ENCODE measurements around the gene KRT80.

KRT80 gene

GRCh38 chr12:52151153-52151836, 40.5 kb downstream of the KRT80 start:
- DNase-seq = no peak

GRCh38 chr12:52149651-52150241, 42.1 kb downstream of the KRT80 start:
- DNase-seq = no peak

DNA sequence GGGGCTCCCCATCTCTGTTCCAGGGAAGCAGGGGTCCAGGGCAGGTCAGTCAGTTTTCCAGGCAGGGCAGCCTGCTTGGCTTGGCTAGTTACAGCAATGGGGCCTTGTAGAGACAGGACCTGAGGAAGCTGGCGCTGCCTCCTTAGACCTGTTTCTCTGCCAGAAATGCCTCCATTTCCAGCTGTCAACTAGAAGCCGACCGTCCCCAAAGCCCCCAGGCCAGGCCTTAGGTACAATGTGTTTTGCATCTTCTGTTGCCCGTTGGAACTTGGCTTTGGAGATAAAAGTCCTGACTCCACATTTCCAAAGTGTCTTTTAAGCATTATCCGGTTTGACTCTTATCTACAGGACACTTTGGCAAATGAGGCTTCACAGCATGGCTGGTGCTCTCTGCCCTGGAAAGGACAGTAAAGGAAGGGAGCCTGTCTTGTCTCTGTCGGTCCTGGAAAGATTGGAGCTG, 42.6 kb downstream of the KRT80 start:
- DNase-seq = no peak

- no peak for DNase-seq
Measured at GRCh38 chr12:52148464-52149181, 43.2 kb downstream of the KRT80 start.

DNA sequence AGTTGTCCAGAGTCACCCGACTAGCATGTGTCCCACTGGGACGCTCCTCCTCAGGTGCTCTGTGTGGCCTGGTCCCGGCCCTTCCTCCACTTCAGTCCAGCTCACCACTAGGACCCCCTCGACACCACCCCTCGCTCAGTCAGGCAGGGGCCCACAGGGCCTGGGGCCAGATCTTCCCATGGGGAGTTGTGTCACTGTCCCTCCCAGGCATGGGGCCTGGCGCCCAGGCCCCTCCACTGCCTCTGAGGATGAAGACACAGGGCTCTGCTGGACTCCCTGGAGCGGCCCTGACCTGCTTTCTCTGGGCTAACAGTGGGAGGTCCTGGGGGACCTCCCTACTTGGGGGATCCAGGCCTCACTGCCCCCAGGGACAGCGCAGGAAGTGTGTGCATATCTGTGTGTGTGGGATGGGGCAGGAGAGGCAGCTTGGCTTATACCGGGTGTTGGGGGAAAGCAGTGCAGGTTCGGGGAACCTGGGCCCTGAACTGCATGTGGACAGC, 43.8 kb downstream of the KRT80 start:
- DNase-seq = no peak

DNA sequence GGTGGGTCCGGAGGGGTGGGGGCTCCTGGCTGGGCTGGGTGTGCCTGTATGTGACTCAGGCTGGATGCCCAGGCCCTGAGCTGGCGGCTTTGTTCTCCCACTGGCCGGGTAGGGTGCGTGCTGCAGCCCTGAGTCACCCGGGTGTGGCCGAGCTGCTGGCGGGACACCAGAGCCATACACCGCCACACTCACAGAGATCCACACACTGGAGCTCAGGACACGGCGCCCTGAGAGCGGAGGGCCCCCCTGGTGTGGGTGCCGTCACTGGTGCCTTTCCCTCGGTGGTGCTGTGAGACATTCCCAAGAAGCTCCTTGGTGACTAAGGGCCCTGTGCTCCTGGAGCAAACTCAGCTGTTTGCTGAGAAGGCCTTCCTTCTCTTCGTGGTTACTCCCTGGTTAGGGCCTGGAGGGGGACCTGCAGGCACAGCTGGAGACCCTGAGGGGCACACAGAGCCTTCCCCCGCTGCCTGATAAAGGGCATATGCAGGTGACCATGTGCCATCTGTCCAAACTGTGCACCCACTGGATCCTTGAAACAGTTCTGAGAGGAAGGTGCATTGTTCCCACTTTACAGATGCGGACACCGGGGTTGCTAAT, 44.3 kb downstream of the KRT80 start:
- DNase-seq = peak; percentile 67

GRCh38 chr12:52146822-52147366, 44.9 kb downstream of the KRT80 start:
- DNase-seq = no peak

- DNase-seq = no peak
Measured at GRCh38 chr12:52146089-52146821, 45.6 kb downstream of the KRT80 start.

DNA sequence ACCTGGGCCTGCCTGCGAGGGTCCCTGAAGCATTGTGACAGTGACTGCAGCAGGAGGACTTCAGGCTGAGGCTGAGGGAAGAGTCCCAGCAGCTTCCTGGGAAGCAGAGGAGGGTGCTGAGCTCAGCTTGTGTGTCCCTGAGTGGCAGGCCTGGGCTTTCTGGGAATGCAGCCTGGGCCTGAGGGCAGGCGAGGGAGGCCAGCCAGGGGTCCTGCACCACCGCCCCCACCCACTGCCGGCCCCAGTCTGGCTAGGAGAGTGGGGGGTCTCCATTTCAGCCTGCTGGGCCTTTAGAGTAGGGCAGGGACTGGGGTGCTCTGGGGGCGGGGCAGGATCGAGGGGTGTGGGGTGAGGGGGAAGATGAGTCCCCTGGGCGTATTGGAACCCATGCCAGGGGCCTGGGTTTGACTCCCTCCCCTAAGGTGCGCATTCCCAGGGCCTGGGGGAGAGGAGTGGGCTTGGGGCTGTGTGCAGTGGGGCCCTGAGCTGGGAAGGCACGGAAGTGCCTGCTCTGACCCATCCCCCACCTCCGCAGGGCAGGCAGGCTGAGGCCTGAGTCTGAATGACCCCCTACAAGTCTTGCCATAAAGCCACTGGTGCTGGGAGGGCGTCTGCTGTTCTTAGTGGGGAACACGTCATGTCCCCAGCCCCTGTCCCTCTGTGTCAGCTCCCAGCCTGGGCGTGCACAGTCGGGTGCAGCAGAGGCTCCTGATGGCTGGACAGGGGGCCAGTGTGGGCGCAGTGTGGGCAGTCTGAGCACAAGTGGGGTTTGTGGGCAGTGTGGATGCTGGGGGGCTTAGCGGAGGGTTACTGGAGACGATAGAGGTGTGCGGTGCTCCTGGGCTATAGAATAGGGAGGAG, 46.4 kb downstream of the KRT80 start:
- no peak for DNase-seq

GRCh38 chr12:52144512-52145227, 47.1 kb downstream of the KRT80 start:
- no peak for DNase-seq

GRCh38 chr12:52142431-52142830, 49.4 kb downstream of the KRT80 start:
- DNase-seq = no peak

DNA sequence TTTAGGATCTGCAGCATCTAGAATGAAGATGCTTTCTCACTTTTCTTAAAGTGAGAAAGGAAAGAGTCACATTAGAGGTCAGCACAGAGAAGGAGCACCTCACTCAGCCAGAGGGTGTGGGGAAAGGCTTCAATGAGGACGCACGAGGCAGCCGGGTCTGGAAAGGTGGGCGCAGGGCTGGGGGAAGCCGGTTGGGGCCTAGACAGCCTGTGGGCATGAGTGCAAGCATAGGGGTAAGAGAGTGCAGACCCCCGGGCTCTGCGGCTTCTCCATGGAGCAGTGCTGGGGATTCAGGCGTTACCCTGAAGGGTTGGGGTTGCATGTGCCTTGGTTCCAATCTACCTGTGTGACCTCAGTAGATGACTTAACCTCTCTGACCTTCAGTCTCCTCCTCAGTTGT, 49.9 kb downstream of the KRT80 start:
- no peak for DNase-seq

DNA sequence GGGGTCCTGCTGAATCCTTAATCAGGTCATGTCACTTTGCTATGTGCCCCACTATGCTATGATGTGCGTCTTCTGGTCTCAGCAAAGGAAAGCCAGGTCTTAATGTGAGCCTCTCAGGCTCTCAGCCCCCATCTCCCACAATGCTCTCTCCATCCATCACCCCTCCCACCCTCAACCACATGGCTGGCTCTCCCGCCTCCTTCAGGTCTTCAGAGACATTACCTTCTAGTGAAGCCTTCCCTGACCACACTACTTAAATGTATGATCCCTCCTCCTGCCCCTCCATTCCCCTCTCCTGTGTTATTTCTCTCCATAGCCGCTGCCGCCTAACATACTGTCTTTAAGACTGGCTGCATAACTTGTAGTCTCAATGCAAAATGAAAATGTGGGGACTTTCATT, 50.5 kb downstream of the KRT80 start:
- no peak for DNase-seq

DNA sequence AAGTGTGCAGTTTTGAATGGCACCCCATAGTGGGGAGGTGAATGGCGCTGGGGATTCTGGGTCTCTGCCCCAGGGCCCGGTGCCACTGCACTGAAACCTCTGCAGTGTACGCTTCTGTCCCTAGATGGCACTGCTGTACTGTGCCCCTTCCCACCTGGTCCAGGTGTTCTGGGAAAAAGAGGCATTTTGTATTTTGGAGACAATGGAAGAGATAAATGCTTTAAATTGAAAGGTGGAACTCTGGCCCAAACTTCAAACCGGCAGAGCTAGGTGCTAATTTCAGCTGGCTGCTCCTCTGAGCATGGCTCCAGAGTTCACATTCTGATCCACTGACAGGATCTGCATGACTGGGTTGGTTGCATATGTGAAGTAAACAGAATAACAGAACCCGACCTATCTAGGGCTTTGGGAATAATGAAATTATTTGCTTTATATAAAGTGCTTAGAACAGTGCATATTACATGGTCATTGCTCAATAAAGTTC, 52.2 kb downstream of the KRT80 start:
- DNase-seq = no peak

GRCh38 chr12:52139147-52139546, 52.7 kb downstream of the KRT80 start:
- DNase-seq = no peak

DNA sequence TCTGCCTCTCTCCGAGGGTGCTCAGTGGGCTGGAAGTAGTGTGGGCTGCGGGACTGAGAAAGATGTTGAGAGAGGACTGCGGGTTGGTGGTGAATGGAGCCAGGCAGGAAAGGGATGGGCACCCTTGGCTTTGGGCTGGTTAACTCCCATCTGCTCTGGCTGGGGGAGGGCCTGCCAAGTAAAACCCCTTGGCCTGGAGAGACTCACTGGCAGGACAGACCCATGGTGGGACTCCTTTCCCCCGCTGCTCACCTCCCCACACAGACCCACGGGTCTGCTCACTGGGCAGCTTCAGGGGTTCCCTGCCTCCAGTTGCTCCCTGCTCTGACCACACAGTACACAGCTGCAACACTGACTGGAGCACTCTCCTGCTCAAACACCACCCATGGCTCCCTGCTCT, 54.1 kb downstream of the KRT80 start:
- DNase-seq = no peak

- no peak for DNase-seq
Measured at GRCh38 chr12:52132754-52133161, 59.1 kb downstream of the KRT80 start.

DNA sequence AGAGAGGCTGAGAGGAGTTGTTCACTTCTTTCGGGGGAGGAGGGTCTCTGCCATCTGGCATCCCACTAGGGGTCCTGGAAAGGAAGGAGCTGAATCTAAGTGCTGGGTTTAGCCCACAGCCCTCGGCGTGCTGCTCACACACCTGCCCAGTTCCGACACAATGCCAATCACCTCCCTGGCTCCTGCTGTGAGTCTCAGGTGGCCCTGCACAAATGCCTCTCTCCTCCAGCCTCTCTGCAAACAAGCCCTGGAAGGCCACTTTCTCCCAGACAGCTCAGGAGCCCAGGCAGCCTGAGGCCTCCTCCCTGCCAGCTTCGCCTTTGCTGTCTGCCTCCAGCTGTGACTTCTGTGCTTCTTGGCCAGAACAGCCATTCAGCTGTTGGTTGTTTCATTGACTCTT, 61.1 kb downstream of the KRT80 start:
- no peak for DNase-seq

DNA sequence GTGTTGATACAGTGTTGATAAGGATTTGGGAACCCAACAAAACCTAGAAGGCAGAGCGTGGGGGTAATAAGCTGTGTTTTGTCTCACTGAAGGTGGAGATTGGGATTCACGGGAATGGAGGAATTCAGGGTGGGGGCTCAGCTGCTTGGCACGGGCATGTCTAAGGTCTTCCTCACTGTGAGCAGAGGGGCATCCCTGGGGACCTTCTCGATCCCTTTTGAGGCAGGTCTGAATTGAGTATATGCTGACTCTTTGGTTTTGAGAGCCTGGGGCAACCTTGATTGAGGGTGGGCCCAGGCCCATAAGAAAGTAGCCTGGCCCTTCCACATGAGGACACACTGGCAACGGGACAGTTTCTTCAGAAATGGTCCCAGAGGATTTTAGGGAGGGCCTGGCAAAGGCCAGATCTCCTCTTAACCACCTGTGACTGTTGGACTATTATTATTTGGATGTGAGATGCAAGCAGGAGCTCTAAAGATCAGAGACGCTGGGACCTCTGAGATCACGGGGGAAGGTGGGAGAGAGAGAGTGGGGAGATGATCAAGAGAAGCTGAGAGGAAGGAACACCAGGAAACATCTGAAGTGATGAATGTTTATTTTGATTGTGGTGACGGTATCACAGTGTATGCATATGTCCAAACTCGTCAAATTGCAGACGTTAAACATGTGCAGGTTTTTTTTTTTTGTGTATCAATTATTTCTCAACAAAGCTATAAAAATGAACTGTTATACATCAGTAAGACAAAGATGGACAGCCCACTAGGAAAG, 63.9 kb downstream of the KRT80 start:
- DNase-seq = no peak
